Panc1 (cell line): ENCODE data around the gene MIPEP. TPM values are rescaled to one million over a fixed set of nuclear protein-coding genes. Genes with fewer than 3 reads are reported as not detected.

Experiments
- ATAC-seq: fragments of 200-7000 bp; cut with Tn5 transposase; 2 replicates; pipeline ENCODE4 v1.9.1; 2020; ENCODE audit warnings: mild to moderate bottlenecking, moderate library complexity
- BruUV-seq: library from RNA; stranded (reverse); fragments of 400-500 nt; replicated peaks from 2 replicates; lab custom pipeline; 2021; lab: Mats Ljungman, UMichigan
- CTCF ChIA-PET: fragments of 300-600 bp; sonication (Branson Sonifier 250); formaldehyde crosslinking; loops from one replicate; lab custom pipeline; 2022; ENCODE audit warnings: antibody characterized with exemption; lab: Charles Lee
- POLR2A ChIA-PET: fragments of 300-600 bp; sonication (Branson Sonifier 250); formaldehyde crosslinking; loops from one replicate; lab custom pipeline; 2022; ENCODE audit warnings: antibody characterized with exemption; lab: Charles Lee
- DNase-seq: peaks from one replicate; pipeline ENCODE4 v3.0.0-alpha.2; 2010; ENCODE audit warnings: low read depth, low spot score
- H3K27ac ChIP-seq: 2 replicates; pipeline ENCODE4 v1.5.1; 2011; ENCODE audit warnings: mild to moderate bottlenecking, low read length, inconsistent platforms
- H3K27me3 ChIP-seq: fragments of 200-500 bp; sonication (Bioruptor generic); 2 replicates; pipeline ENCODE4 v1.6.0; 2014; ENCODE audit warnings: low read length, inconsistent platforms; ENCODE audit not compliant: control insufficient read depth, insufficient read depth
- H3K36me3 ChIP-seq: fragments of 200-500 bp; sonication (Bioruptor generic); 2 replicates; pipeline ENCODE4 v1.5.1; 2014; ENCODE audit warnings: inconsistent platforms, mild to moderate bottlenecking, low read length, moderate library complexity; ENCODE audit not compliant: control insufficient read depth, insufficient read depth
- H3K4me1 ChIP-seq: 2 replicates; pipeline ENCODE4 v1.5.1; 2011; ENCODE audit warnings: inconsistent platforms, mild to moderate bottlenecking, low read length, moderate library complexity; ENCODE audit not compliant: control insufficient read depth, insufficient read depth
- H3K4me3 ChIP-seq, 2 experiments: 2 replicates each; pipeline ENCODE4 v1.5.1; 2011 to 2012; ENCODE audit warnings: low read depth in 2 of 2, low read length in 2 of 2, mild to moderate bottlenecking in 2 of 2, inconsistent platforms in 1 of 2, moderate library complexity in 1 of 2
- H3K9me3 ChIP-seq: fragments of 200-500 bp; sonication (Bioruptor generic); 2 replicates; pipeline ENCODE4 v1.5.1; 2014; ENCODE audit warnings: low read depth, mild to moderate bottlenecking, inconsistent platforms, low read length, moderate library complexity; ENCODE audit not compliant: control insufficient read depth, insufficient read depth
- POLR2AphosphoS5 ChIP-seq: IDR thresholded peaks from 2 replicates; pipeline ENCODE4 v1.6.1; 2012; ENCODE audit warnings: mild to moderate bottlenecking, low read depth, low read length, moderate library complexity
- SIN3A ChIP-seq: IDR thresholded peaks from 2 replicates; pipeline ENCODE4 v1.6.1; 2012; ENCODE audit warnings: low read depth, mild to moderate bottlenecking, low read length, moderate library complexity, borderline replicate concordance; ENCODE audit not compliant: insufficient read depth
- TCF7L2 ChIP-seq: IDR thresholded peaks from 2 replicates; pipeline ENCODE4 v1.6.1; 2011; ENCODE audit warnings: mild to moderate bottlenecking, low read depth, low read length, inconsistent platforms
- in situ Hi-C: cut with HindIII; loops from 2 replicates; pipeline ENCODE4 v1.10.0; 2016; ENCODE audit warnings: low sequenced_read_pairs, low pct_unique_long_range_greater_than_20kb
- intact Hi-C: fragments of 100-400 bp; cut with micrococcal nuclease; formaldehyde crosslinking; loops from one replicate; pipeline ENCODE4 v1.10.0; 2022; ENCODE audit not compliant: unreplicated experiment
- total RNA-seq: library from RNA; stranded (reverse); gene quantifications from one replicate; pipeline ENCODE4 v1.2.1, GENCODE V29; 2021; ENCODE audit not compliant: unreplicated experiment
- TF ChIP-seq, protein P1 (sequence below): fragments of 450-650 bp; IDR thresholded peaks from 2 replicates; pipeline ENCODE4 v1.5.1; 2017; ENCODE audit warnings: mild to moderate bottlenecking
- TF ChIP-seq, protein P2 (sequence below), 2 experiments: IDR thresholded peaks; 2 replicates each; pipeline ENCODE4 v1.6.1; 2011 to 2012; ENCODE audit warnings: low read depth in 2 of 2, control low read depth in 1 of 2, low read length in 1 of 2, mild to moderate bottlenecking in 1 of 2, moderate library complexity in 1 of 2; ENCODE audit not compliant: insufficient read depth in 1 of 2

Gene MIPEP
- total RNA-seq, 1 experiment from 2014 or later = 13.8 TPM

DNA sequence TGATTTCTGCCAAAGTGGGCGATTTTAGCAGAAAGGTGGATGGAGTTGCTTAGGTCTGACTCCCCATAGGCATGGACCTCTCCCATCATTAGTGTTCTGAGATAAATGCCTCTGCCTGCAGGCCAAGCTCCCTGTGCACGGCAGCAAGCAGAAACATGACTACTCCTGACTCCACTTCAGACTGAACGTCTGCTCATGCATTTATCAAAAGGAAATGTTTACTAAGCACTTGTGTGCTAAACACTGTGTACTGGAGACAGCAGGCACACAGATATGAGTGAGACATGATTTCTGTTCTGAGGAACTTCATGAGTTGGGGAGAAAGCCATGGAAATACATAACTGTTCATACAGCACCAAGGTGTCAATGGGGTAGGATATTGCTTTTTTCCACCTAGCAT, 149.6 kb downstream of the MIPEP start:
- Histone ChIP-seq H3K27me3 (no peaks in the 10 kb centered on the region), H3K36me3 (no peaks in the 10 kb centered on the region), H3K4me1 (no peaks in the 10 kb centered on the region), H3K4me3 (no peak overlapping the region), H3K9me3 (no peaks in the 10 kb centered on the region), H3K27ac (no peak overlapping the region)
- intact Hi-C loops = no loop called here
- CTCF ChIA-PET = no interaction called here
- TF ChIP-seq TCF7L2 (no peak), POLR2AphosphoS5 (no peak), SIN3A (no peak)
- TF ChIP-seq, protein P1, sequence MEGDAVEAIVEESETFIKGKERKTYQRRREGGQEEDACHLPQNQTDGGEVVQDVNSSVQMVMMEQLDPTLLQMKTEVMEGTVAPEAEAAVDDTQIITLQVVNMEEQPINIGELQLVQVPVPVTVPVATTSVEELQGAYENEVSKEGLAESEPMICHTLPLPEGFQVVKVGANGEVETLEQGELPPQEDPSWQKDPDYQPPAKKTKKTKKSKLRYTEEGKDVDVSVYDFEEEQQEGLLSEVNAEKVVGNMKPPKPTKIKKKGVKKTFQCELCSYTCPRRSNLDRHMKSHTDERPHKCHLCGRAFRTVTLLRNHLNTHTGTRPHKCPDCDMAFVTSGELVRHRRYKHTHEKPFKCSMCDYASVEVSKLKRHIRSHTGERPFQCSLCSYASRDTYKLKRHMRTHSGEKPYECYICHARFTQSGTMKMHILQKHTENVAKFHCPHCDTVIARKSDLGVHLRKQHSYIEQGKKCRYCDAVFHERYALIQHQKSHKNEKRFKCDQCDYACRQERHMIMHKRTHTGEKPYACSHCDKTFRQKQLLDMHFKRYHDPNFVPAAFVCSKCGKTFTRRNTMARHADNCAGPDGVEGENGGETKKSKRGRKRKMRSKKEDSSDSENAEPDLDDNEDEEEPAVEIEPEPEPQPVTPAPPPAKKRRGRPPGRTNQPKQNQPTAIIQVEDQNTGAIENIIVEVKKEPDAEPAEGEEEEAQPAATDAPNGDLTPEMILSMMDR = no peak
- TF ChIP-seq, protein P2, sequence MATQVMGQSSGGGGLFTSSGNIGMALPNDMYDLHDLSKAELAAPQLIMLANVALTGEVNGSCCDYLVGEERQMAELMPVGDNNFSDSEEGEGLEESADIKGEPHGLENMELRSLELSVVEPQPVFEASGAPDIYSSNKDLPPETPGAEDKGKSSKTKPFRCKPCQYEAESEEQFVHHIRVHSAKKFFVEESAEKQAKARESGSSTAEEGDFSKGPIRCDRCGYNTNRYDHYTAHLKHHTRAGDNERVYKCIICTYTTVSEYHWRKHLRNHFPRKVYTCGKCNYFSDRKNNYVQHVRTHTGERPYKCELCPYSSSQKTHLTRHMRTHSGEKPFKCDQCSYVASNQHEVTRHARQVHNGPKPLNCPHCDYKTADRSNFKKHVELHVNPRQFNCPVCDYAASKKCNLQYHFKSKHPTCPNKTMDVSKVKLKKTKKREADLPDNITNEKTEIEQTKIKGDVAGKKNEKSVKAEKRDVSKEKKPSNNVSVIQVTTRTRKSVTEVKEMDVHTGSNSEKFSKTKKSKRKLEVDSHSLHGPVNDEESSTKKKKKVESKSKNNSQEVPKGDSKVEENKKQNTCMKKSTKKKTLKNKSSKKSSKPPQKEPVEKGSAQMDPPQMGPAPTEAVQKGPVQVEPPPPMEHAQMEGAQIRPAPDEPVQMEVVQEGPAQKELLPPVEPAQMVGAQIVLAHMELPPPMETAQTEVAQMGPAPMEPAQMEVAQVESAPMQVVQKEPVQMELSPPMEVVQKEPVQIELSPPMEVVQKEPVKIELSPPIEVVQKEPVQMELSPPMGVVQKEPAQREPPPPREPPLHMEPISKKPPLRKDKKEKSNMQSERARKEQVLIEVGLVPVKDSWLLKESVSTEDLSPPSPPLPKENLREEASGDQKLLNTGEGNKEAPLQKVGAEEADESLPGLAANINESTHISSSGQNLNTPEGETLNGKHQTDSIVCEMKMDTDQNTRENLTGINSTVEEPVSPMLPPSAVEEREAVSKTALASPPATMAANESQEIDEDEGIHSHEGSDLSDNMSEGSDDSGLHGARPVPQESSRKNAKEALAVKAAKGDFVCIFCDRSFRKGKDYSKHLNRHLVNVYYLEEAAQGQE (IDR thresholded peaks at IDR 0.05; ENCODE audit: insufficient read depth in 1 of 2, low read depth in 2 of 2, low read length in 1 of 2) = no peak
- ATAC-seq (no peak), DNase-seq (no peak)
- BruUV-seq = no TSS peak
- in situ Hi-C loops = no loop called here
- POLR2A ChIA-PET = no interaction called here

DNA sequence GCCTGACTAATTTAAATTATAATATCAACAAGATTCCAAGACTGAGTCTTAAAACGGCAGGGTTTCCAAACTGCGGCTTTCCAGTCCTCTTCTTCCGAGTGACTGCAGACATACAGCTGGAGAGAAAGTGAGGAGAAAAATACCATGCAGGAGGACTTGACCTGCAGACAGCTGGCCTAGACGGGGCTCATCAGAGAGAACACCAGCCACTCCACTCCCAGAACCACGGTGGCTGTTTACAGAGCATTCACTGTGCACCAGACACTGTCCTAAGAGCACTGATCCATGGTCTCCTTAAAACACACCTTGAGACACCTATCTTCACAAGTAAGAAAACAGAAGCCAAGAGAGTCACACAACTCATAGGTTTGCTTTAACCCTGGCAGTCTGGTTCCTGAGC, 152.7 kb downstream of the MIPEP start:
- POLR2A ChIA-PET = no interaction called here
- no peak for DNase-seq
- Histone ChIP-seq H3K4me3 (no peak overlapping the region), H3K36me3 (no peaks in the 10 kb centered on the region), H3K4me1 (no peaks in the 10 kb centered on the region), H3K27ac (no peak overlapping the region), H3K9me3 (no peaks in the 10 kb centered on the region), H3K27me3 (no peaks in the 10 kb centered on the region)
- CTCF ChIA-PET = no interaction called here
- no peak for ATAC-seq
- intact Hi-C loops = no loop called here
- BruUV-seq = no TSS peak
- in situ Hi-C loops = no loop called here
- TF ChIP-seq, protein P2 (IDR thresholded peaks at IDR 0.05; ENCODE audit: insufficient read depth in 1 of 2, low read depth in 2 of 2, low read length in 1 of 2) = no peak
